Posterior cingulate gyrus (tissue), 11 donors: ENCODE measurements around the gene TRAF3IP1.
"Not testable (repeated sequence)": the region's sequence is repeated elsewhere in the genome, so short reads cannot be mapped to it uniquely, and the experiment has no call there.

Source experiments
- DNase-seq, 10 donors: peaks; one replicate each; pipeline versions ENCODE4 v3.0.0 to v3.0.0-alpha.2; 2020 to 2021; ENCODE audit warnings: mixed read lengths in 3 of 10
- intact Hi-C: fragments of 100-400 bp; cut with DNase I; formaldehyde crosslinking; loops from one replicate; pipeline ENCODE4 v1.15.1; 2023

The TRAF3IP1 gene

DNA sequence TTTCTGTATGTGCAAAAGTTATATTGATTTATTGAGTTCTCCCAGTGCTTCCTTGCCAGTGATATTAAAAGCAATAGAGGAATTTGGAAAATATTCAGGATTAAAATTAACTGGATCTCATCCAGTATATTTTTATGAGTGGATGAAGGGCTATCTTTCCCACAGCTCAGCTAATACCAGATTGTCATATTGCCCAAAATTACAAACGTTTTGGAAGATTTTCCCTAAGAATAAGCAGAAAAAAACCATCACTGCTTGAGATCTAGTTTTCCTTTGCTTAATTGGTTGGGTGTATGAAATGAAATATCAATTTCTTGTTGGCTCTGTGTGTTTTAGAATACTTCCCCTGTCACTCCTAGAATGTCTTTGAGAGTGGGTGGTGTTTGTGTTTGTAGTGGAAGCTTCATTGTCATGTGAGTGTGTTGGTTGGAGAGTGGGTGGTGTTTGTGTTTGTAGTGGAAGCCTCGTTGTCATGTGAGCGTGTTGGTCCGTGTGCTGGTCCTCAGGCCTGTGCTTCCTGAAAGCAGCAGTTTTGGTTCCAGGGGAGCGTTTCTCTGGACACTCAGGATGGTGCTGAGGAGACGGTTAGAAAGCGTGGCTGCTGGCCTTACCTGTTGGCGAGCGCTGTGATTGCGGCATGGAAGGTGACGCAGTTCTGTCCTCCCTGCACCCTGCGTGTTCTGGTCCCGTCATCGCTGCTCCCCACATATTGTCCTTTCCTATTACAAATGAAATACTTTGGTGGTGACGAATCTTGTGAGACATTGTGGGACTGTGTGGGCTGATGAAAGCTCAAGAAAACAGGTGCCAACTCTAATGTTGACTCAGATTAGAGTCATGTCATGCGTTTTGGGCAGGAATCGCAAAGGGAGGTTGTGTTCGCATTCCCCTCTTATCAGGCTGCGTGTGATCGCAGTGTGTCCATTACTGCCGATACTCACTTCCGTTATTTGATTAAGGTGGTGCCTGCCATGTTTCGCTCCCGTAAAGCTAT lies 118.8 kb downstream of the TRAF3IP1 start:
- no peak for DNase-seq
- intact Hi-C loops: no loop called here

DNA sequence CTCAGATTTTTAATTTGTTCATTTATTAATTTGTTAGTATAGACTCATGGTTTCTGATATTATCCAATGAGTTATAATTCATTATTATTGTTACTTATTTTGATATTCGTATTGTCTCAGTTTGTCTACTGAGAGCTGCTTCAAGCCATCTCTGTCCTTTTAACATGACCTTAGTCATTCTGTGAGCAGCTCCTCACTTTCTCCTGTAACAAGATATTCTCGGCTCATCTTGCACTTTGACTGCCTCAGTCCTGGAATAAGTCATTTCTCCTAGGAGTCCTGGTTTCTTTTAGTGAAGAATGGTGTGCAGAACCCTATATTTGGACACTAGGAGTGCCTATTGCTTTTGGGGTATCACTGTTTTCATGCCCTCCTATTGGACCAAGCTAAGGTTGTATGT lies 119.6 kb downstream of the TRAF3IP1 start:
- intact Hi-C loops: no loop called here
- no peak for DNase-seq

- DNase-seq: no peak
- intact Hi-C loops: no loop called here
These were observed 120.0 kb downstream of the TRAF3IP1 start for GRCh38 chr2:238440331-238440730.

GRCh38 chr2:238440767-238441166 lies 120.4 kb downstream of the TRAF3IP1 start:
- no peak for DNase-seq
- intact Hi-C loops: no loop called here

GRCh38 chr2:238441262-238442114 lies 121.2 kb downstream of the TRAF3IP1 start:
- intact Hi-C loops: no loop called here

DNA sequence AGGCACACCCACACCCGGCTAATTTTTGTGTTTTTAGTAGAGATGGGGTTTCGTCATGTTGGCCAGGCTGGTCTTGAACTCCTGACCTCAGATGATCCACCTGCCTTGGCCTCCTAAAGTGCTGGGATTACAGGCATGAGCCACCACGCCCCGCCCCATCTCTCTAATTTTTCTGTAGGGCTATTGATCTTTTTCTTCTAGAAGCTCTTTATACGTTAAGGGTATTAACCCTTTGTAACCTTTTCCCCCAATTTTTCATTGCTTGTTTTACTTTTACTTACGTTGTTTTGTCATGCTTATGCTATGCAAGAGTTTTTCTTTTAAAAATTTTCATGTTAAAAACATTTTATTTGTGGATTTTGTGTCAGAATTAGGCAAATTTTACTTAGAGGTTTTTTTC lies 121.9 kb downstream of the TRAF3IP1 start:
- intact Hi-C loops, DNase-seq: not testable (repeated sequence)

More at GRCh38 chr2:238441262-238442114, 121.2 kb downstream of the TRAF3IP1 start:
- peak in 1 of 10 donors; percentile 55 for DNase-seq

- intact Hi-C loops: no loop called here
- no peak for DNase-seq
These were observed 123.9 kb downstream of the TRAF3IP1 start for GRCh38 chr2:238444242-238444641.

DNA sequence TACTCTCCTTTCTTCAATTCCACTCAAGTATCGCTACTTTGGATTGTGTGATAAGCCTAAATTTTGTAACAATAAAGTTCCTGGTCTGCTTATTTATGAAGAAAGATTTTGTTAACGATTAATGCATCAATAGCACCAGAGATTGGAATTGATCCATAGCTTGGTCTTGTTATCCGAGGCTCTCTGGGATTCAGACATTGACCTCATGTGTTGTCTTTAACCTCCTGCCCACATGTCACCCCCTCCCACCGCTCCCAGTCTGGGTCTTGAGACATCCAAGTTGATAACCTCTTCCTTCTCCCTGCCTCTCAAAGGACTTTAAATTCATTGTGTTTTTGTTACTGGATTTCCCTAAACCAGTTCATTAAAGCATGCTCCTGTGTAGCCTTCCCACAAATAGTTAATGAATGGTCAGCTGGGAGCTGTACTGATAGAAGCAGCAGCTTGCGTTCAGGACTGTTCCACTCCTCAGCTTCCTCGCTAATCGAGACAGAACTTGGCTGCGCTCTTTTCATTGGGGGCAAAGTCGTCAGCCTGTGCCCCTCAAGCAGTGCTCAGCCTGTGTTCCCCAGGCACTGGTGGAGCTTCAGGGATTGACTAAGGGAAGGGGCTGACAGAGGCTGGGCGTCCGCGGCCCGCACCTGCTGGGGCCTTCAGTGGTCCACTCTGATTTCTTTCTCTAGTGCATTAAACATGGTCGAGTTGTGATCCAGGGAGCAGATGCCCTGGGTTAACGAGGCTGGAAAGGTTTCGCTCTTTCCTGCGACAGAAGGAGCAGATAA lies 125.3 kb downstream of the TRAF3IP1 start:
- peak in 1 of 10 donors; percentile 58 for DNase-seq
- intact Hi-C loops: no loop called here

- DNase-seq: peak in 1 of 10 donors; percentile 5
These were observed 126.1 kb downstream of the TRAF3IP1 start for GRCh38 chr2:238446371-238446770.

DNA sequence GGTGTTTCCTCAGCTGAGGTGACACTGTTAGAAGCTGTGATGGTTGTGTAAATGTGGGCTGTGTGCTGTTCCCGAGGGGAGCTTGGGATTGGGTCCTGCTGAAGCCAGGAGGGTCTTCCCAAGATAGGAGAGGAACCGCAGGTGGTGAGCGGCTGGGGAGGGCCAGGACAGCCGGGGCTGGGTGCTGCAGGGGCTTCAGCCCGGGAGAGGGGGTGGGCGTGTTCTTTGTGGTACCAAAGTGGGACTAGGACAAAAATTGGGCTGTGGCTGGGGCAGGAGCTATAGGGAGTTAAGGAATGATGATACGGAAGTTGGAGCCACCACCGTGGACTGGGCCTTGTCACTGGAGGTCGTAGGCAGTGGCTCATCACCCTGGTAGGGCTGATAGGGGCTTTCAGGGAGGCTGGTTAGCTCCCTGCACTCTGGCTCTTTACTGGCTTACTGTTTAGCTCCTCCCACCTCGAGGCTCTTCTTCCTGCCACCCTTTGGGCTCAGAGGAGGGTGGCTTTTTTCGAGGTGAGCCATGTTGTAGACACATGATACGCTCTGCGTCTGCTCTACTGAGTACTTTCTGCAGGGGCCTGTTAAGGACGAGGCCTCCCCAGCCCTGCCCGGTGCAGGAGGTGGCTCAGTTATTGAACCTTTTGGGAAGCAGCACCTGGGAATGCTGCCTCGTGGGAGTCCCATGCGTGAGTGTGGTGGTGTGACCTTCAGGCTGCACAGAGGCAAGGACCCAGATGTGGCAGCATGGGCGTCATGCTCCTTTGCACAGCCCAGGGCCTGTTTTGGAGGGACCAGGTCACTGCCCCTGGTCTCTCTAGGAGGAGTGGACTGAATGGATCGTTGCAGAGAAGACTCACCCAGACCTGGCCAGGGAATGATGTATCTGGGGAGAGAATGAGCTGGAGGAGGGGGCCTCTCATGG lies 128.0 kb downstream of the TRAF3IP1 start:
- intact Hi-C loops: no loop called here
- no peak for DNase-seq

More at GRCh38 chr2:238446371-238446770, 126.1 kb downstream of the TRAF3IP1 start:
- intact Hi-C loops: no loop called here

GRCh38 chr2:238449241-238449640 lies 128.9 kb downstream of the TRAF3IP1 start:
- intact Hi-C loops: no loop called here
- DNase-seq: no peak

GRCh38 chr2:238449909-238450417 lies 129.6 kb downstream of the TRAF3IP1 start:
- intact Hi-C loops: no loop called here
- peak in 1 of 10 donors; percentile 21 for DNase-seq

DNA sequence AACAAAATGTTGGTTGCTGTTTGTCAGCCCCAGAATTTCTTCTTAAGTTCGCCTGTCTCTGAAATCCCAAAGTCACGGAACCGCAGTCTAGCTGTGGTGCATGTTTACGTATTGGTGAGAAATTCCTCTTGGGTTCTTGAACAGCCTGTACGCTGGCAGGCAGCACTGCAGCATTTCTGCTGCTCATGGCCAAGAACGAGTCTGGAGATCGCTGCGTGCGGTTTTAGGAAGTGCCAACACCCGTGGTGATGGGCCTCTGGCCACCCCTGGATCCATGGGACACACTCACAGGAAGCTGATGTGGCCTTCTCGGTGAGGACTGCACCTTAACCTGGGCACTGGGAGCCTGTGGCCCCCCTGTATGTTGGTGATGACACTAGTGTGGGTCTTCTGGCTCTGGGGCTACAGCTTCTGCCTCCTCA lies 130.1 kb downstream of the TRAF3IP1 start:
- intact Hi-C loops: no loop called here
- peak in 1 of 10 donors; percentile 39 for DNase-seq
